Measurements from ENCODE around the gene SELPLG. TPM values are rescaled to one million over a fixed set of nuclear protein-coding genes. Genes with fewer than 3 reads are reported as not detected.

Gene SELPLG
- total RNA-seq, 2 donors from 2014 or later = 14.3 to 17.3 TPM

- H3K27me3 ChIP-seq (replicated peaks; ENCODE audit: insufficient read depth) = no peaks in the 10 kb centered on the region
- ATAC-seq (ENCODE audit: insufficient number of reproducible peaks, low FRiP score, low read depth) = no peak
- no peak for TF ChIP-seq CTCF (IDR thresholded peaks at IDR 0.05)
- H3K27ac ChIP-seq = no peak overlapping the region
- H3K36me3 ChIP-seq = no peaks in the 10 kb centered on the region
- no peaks in the 10 kb centered on the region for H3K9me3 ChIP-seq
- H3K4me3 ChIP-seq = no peak overlapping the region
- DNase-seq (ENCODE audit: low spot score) = no peak
- no peaks in the 10 kb centered on the region for H3K4me1 ChIP-seq (ENCODE audit: control insufficient read depth in 1 of 2, low read depth in 2 of 2)
Measured at GRCh38 chr12:108580531-108580930, 53.2 kb downstream of the SELPLG start.

GRCh38 chr12:108578813-108579212, 54.9 kb downstream of the SELPLG start:
- Histone ChIP-seq H3K4me3 (no peak overlapping the region), H3K4me1 (ENCODE audit: control insufficient read depth in 1 of 2, low read depth in 2 of 2) (no peaks in the 10 kb centered on the region), H3K9me3 (no peaks in the 10 kb centered on the region), H3K27ac (no peak overlapping the region), H3K36me3 (no peaks in the 10 kb centered on the region), H3K27me3 (replicated peaks; ENCODE audit: insufficient read depth) (no peaks in the 10 kb centered on the region)
- no peak for TF ChIP-seq CTCF (IDR thresholded peaks at IDR 0.05)
- no peak for ATAC-seq (ENCODE audit: insufficient number of reproducible peaks, low FRiP score, low read depth)
- no peak for DNase-seq (ENCODE audit: low spot score)

- DNase-seq (ENCODE audit: low spot score) (no peak), ATAC-seq (ENCODE audit: insufficient number of reproducible peaks, low FRiP score, low read depth) (no peak)
- Histone ChIP-seq H3K9me3 (no peaks in the 10 kb centered on the region), H3K4me3 (no peak overlapping the region), H3K4me1 (ENCODE audit: control insufficient read depth in 1 of 2, low read depth in 2 of 2) (no peaks in the 10 kb centered on the region), H3K27me3 (replicated peaks; ENCODE audit: insufficient read depth) (no peaks in the 10 kb centered on the region), H3K27ac (no peak overlapping the region), H3K36me3 (no peaks in the 10 kb centered on the region)
- no peak for TF ChIP-seq CTCF (IDR thresholded peaks at IDR 0.05)
Measured at GRCh38 chr12:108578264-108578663, 55.4 kb downstream of the SELPLG start.

- Histone ChIP-seq H3K9me3 (no peaks in the 10 kb centered on the region), H3K4me3 (no peak overlapping the region), H3K27ac (no peak overlapping the region), H3K4me1 (ENCODE audit: control insufficient read depth in 1 of 2, low read depth in 2 of 2) (no peaks in the 10 kb centered on the region), H3K36me3 (no peaks in the 10 kb centered on the region), H3K27me3 (replicated peaks; ENCODE audit: insufficient read depth) (no peaks in the 10 kb centered on the region)
- TF ChIP-seq CTCF (IDR thresholded peaks at IDR 0.05) = no peak
- ATAC-seq (ENCODE audit: insufficient number of reproducible peaks, low FRiP score, low read depth) = no peak
- DNase-seq (ENCODE audit: low spot score) = no peak
Measured at GRCh38 chr12:108577458-108577857, 56.2 kb downstream of the SELPLG start.

GRCh38 chr12:108576660-108577234, 56.9 kb downstream of the SELPLG start:
- Histone ChIP-seq H3K4me1 (ENCODE audit: control insufficient read depth in 1 of 2, low read depth in 2 of 2) (no peaks in the 10 kb centered on the region), H3K9me3 (no peaks in the 10 kb centered on the region), H3K36me3 (no peaks in the 10 kb centered on the region), H3K4me3 (no peak overlapping the region), H3K27ac (no peak overlapping the region), H3K27me3 (replicated peaks; ENCODE audit: insufficient read depth) (no peaks in the 10 kb centered on the region)
- no peak for DNase-seq (ENCODE audit: low spot score)
- no peak for ATAC-seq (ENCODE audit: insufficient number of reproducible peaks, low FRiP score, low read depth)
- TF ChIP-seq CTCF (IDR thresholded peaks at IDR 0.05) = no peak
